ENCODE data around the gene TBRG4.

GRCh38 chr7:45129906-45130305 is 18.4 kb upstream of the TBRG4 start:
- TF ChIP-seq POLR2A (IDR thresholded peaks at IDR 0.05), result no peak
- TF ChIP-seq CTCF (IDR thresholded peaks at IDR 0.05), result no peak
- no peak for TF ChIP-seq EP300 (IDR thresholded peaks at IDR 0.05)
